ENCODE measurements around the gene DTX1.
A peak's percentile ranks its signal among the peaks of the same experiment; 100 is the strongest.

DTX1 gene

DNA sequence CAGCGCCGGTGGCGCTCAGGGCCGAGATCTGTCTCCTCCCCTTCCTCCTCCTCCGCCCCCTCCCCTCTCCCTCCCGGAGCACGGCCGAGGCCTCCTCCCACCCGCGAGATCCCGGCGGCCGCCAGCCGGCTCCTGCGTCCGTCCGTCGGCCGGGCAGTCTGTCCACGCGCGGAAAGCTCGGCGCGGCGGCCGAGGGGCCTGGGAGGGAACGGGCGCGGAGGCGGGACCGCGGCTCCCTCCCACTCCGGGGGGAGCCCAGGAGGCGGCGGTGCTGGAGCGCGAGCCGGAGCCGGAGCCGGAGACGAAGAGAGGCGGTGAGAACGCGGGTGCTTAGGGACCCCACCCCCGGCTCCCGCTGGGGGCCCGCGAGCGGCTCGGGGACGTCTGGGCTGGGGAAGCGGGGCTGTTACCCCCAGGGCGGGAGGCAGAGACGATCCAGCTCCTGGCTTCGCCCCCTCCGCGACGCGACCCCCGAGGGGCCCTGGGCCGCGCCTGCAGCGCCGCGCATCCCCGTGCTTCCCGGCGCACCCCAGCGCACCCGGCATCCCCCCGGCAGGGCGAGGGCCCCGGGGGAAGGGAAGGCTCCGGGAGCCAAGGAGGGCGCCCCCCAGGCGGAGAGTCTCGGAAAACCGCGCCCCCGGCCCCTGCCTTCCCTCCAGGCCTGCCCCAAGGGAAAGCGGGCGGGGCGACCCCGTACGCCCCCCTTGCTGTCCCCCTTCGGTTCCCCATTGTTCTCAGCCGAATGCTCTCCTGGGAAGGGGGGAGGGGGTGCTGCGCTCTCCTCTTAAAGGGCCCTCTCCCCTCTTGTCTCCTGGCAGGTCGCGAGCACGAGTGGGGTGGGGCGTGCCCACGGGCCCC is at the start of gene DTX1:
Gene DTX1, plus strand, starts transcription at position 100 of the 858 bp plus-strand sequence. CDS start 1,463 bp downstream, outside the sequence.
- Mint-ChIP-seq H3K4me3 (no peak within 1 kb of the TSS), H3K27me3 (peaks cover 45% of the 10 kb centered on the region), H3K27ac (no peak within 1 kb of the TSS), H3K4me1 (ENCODE audit: low read depth) (no peaks in the 10 kb centered on the region), H3K36me3 (ENCODE audit: low read depth) (no peaks in the 10 kb centered on the region), H3K9me3 (no peaks in the 10 kb centered on the region)
- intact Hi-C loops (cut with micrococcal nuclease) = no loop called here

GRCh38 chr12:113007166-113007565 is 49.4 kb upstream of the DTX1 start:
- Mint-ChIP-seq H3K27ac (no peak overlapping the region), H3K9me3 (peaks cover 21% of the 10 kb centered on the region), H3K4me3 (no peak overlapping the region), H3K36me3 (ENCODE audit: low read depth) (peaks cover 91% of the 10 kb centered on the region), H3K27me3 (no peaks in the 10 kb centered on the region), H3K4me1 (ENCODE audit: low read depth) (no peaks in the 10 kb centered on the region)
- intact Hi-C loops (cut with micrococcal nuclease) = no loop called here

DNA sequence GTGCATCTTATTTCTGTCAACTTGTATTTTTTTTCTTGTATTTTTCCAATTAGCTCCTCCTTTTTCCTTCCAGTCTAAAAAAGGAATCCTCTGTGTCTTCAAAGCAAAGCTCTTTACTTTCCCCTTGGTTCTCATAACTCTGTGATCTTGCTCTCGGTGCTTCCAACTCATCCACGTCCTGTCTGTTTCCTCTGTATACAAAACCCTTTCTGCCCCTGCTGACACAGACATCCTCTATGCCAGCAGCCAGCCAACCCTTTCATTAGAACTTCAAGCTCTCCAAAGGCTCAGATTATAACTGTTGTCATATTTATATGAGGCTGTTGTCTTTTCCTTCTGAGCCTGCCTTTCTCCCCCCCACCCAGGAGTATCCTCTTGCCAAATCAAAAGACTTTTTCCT is 45.8 kb upstream of the DTX1 start:
- Mint-ChIP-seq H3K27ac (no peak overlapping the region), H3K9me3 (peaks cover 21% of the 10 kb centered on the region), H3K27me3 (peaks cover 6% of the 10 kb centered on the region), H3K4me3 (no peak overlapping the region), H3K36me3 (ENCODE audit: low read depth) (peaks cover 57% of the 10 kb centered on the region), H3K4me1 (ENCODE audit: low read depth) (peaks cover 6% of the 10 kb centered on the region)
- intact Hi-C loops (cut with micrococcal nuclease) = no loop called here

DNA sequence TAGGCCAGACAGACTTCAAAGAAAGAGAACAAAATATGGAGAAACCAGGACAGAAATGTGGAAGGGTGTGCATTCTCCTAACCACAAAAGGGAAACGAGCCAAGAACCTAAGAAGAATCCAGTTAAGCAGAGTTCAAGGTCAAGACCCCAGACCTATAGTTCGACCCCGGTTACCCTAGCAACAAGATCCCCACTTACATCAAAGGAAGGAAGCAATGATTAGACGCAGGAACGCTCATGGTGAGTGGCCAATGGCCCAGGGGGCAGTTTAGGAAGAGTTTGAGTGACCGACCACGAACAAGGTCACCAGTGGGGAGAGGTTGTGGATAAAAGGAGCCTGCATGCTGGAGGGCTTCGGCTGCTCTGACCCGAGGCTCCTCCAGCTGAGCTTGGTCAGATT is 42.0 kb upstream of the DTX1 start:
- intact Hi-C loops (cut with micrococcal nuclease) = no loop called here
- Mint-ChIP-seq H3K27ac (no peak overlapping the region), H3K27me3 (peaks cover 11% of the 10 kb centered on the region), H3K36me3 (ENCODE audit: low read depth) (peaks cover 25% of the 10 kb centered on the region), H3K9me3 (peaks cover 21% of the 10 kb centered on the region), H3K4me3 (no peak overlapping the region), H3K4me1 (ENCODE audit: low read depth) (peaks cover 6% of the 10 kb centered on the region)

GRCh38 chr12:113016796-113017195 is 39.7 kb upstream of the DTX1 start:
- Mint-ChIP-seq H3K27ac (no peak overlapping the region), H3K27me3 (peaks cover 24% of the 10 kb centered on the region), H3K36me3 (ENCODE audit: low read depth) (peaks cover 3% of the 10 kb centered on the region), H3K9me3 (peaks cover 4% of the 10 kb centered on the region), H3K4me3 (no peak overlapping the region), H3K4me1 (ENCODE audit: low read depth) (peaks cover 6% of the 10 kb centered on the region)
- intact Hi-C loops (cut with micrococcal nuclease) = no loop called here

DNA sequence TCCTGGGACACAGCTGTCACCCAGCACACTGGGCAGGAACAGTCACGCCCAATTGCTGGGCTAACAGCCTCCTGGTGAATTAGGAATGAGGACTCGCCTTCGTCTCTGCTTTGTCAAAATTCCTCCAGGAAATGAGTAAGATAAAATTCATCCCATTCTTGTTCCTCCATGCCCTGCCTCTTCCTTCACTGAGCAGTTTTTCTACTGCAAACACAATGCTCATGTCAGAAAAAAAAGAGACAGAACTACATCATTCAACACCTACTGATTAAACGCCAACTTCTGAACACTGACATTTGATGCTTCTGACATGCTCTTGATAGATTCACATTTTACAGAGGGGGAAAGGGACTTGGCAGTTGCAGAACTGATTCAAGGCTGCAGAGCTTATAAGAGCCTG is 37.5 kb upstream of the DTX1 start:
- intact Hi-C loops (cut with micrococcal nuclease) = no loop called here
- Mint-ChIP-seq H3K36me3 (ENCODE audit: low read depth) (no peaks in the 10 kb centered on the region), H3K4me1 (ENCODE audit: low read depth) (peaks cover 6% of the 10 kb centered on the region)

DNA sequence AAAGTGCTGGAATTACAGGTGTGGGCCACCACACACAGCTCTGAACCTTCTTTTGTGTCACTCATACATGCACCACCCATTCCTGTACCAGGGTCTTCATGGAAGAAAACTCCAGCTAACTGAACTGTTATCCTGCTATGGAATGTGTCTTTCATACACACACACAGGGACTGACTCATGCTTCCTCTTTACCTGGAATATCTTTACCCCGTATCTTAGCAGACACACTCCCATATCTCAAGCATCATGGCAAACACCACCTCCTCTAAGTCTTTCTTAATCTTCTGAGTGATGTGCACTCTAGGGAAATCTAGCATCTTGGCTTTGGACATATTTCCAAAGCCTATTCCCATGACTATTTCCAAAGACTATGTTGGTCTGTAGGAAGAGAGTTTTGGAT is 35.0 kb upstream of the DTX1 start:
- Mint-ChIP-seq H3K36me3 (ENCODE audit: low read depth) (no peaks in the 10 kb centered on the region), H3K27ac (no peak overlapping the region), H3K9me3 (no peaks in the 10 kb centered on the region), H3K27me3 (peaks cover 25% of the 10 kb centered on the region), H3K4me1 (ENCODE audit: low read depth) (no peaks in the 10 kb centered on the region), H3K4me3 (no peak overlapping the region)
- intact Hi-C loops (cut with micrococcal nuclease) = no loop called here

More for the DNA sequence above, 37.5 kb upstream of the DTX1 start:
- H3K9me3 Mint-ChIP-seq = no peaks in the 10 kb centered on the region
- H3K4me3 Mint-ChIP-seq = no peak overlapping the region
- H3K27me3 Mint-ChIP-seq = peaks cover 29% of the 10 kb centered on the region
- no peak overlapping the region for H3K27ac Mint-ChIP-seq

GRCh38 chr12:113022563-113023297 is 33.8 kb upstream of the DTX1 start:
- Mint-ChIP-seq H3K4me1 (ENCODE audit: low read depth) (no peaks in the 10 kb centered on the region), H3K27ac (no peak overlapping the region), H3K4me3 (no peak overlapping the region), H3K36me3 (ENCODE audit: low read depth) (no peaks in the 10 kb centered on the region), H3K9me3 (no peaks in the 10 kb centered on the region), H3K27me3 (peaks cover 25% of the 10 kb centered on the region)
- intact Hi-C loops (cut with micrococcal nuclease) = no loop called here

GRCh38 chr12:113027726-113028125 is 28.8 kb upstream of the DTX1 start:
- H3K27ac Mint-ChIP-seq = no peak overlapping the region
- H3K4me3 Mint-ChIP-seq = no peak overlapping the region
- H3K4me1 Mint-ChIP-seq (ENCODE audit: low read depth) = peaks cover 6% of the 10 kb centered on the region
- no peaks in the 10 kb centered on the region for H3K9me3 Mint-ChIP-seq
- peaks cover 10% of the 10 kb centered on the region for H3K27me3 Mint-ChIP-seq
- no peaks in the 10 kb centered on the region for H3K36me3 Mint-ChIP-seq (ENCODE audit: low read depth)
- intact Hi-C loops (cut with micrococcal nuclease) = no loop called here

GRCh38 chr12:113030875-113031525 is 25.5 kb upstream of the DTX1 start:
- Mint-ChIP-seq H3K4me3 (no peak overlapping the region), H3K27ac (no peak overlapping the region), H3K9me3 (no peaks in the 10 kb centered on the region), H3K27me3 (peaks cover 10% of the 10 kb centered on the region), H3K36me3 (ENCODE audit: low read depth) (no peaks in the 10 kb centered on the region), H3K4me1 (ENCODE audit: low read depth) (peaks cover 6% of the 10 kb centered on the region)
- intact Hi-C loops (cut with micrococcal nuclease) = loop anchor here (2.0 to 5.0 kb wide), 2 partner anchors 39 to 130 kb away; no protein-coding TSS in a partner anchor

- Mint-ChIP-seq H3K9me3 (no peaks in the 10 kb centered on the region), H3K4me3 (no peak overlapping the region), H3K27ac (peak overlapping the region; percentile 83), H3K36me3 (ENCODE audit: low read depth) (no peaks in the 10 kb centered on the region), H3K27me3 (peaks cover 2% of the 10 kb centered on the region), H3K4me1 (ENCODE audit: low read depth) (peaks cover 36% of the 10 kb centered on the region)
- intact Hi-C loops (cut with micrococcal nuclease) = no loop called here
These were observed 16.6 kb upstream of the DTX1 start for GRCh38 chr12:113039911-113040445.

GRCh38 chr12:113040722-113041171 is 15.8 kb upstream of the DTX1 start:
- Mint-ChIP-seq H3K36me3 (ENCODE audit: low read depth) (no peaks in the 10 kb centered on the region), H3K4me1 (ENCODE audit: low read depth) (peaks cover 36% of the 10 kb centered on the region), H3K27me3 (peaks cover 3% of the 10 kb centered on the region), H3K9me3 (no peaks in the 10 kb centered on the region), H3K4me3 (peak overlapping the region; percentile 38), H3K27ac (peak overlapping the region; percentile 83)
- intact Hi-C loops (cut with micrococcal nuclease) = no loop called here

GRCh38 chr12:113041560-113041959 is 15.0 kb upstream of the DTX1 start:
- intact Hi-C loops (cut with micrococcal nuclease) = no loop called here
- H3K27ac Mint-ChIP-seq = peak overlapping the region; percentile 83
- H3K9me3 Mint-ChIP-seq = no peaks in the 10 kb centered on the region

More at GRCh38 chr12:113041560-113041959, 15.0 kb upstream of the DTX1 start:
- Mint-ChIP-seq H3K27me3 (peaks cover 3% of the 10 kb centered on the region), H3K4me3 (no peak overlapping the region), H3K36me3 (ENCODE audit: low read depth) (no peaks in the 10 kb centered on the region), H3K4me1 (ENCODE audit: low read depth) (peaks cover 30% of the 10 kb centered on the region)
